ENCODE measurements around the gene NTRK2.

DNA sequence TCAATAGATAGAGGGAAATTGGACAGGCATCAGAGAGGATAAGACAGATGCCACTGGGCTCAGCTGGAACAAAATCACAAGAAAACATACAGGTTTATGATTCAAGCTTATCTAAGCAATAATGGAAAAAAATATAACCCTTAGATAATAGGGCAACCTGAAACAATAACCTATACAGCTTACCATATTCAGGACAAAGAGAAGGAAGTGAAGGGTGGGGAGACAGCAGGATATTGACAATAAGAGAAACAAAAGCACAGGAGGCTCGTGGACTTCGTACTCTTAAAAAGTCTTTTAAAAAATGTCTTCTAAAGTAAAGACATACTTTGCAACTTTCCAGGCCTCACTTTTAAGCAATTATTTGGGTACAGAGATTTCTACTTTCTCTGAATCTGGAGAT is 225.3 kb downstream of the NTRK2 start:
- TF ChIP-seq, protein P1, sequence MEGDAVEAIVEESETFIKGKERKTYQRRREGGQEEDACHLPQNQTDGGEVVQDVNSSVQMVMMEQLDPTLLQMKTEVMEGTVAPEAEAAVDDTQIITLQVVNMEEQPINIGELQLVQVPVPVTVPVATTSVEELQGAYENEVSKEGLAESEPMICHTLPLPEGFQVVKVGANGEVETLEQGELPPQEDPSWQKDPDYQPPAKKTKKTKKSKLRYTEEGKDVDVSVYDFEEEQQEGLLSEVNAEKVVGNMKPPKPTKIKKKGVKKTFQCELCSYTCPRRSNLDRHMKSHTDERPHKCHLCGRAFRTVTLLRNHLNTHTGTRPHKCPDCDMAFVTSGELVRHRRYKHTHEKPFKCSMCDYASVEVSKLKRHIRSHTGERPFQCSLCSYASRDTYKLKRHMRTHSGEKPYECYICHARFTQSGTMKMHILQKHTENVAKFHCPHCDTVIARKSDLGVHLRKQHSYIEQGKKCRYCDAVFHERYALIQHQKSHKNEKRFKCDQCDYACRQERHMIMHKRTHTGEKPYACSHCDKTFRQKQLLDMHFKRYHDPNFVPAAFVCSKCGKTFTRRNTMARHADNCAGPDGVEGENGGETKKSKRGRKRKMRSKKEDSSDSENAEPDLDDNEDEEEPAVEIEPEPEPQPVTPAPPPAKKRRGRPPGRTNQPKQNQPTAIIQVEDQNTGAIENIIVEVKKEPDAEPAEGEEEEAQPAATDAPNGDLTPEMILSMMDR (IDR thresholded peaks at IDR 0.05): no peak
- TF ChIP-seq POLR2A (IDR thresholded peaks at IDR 0.05) (no peak), POLR2AphosphoS5 (IDR thresholded peaks at IDR 0.05) (no peak)

Data from suprapubic skin (tissue), 4 donors.